Posterior vena cava (tissue), 2 donors: ENCODE measurements around the gene SMAGP. TPM values are rescaled to one million over a fixed set of nuclear protein-coding genes. Genes with fewer than 3 reads are reported as not detected.
"Not testable (repeated sequence)": the region's sequence is repeated elsewhere in the genome, so short reads cannot be mapped to it uniquely, and the experiment has no call there.

Experiments
- DNase-seq: peaks from one replicate; pipeline ENCODE4 v3.0.0-alpha.2; 2020; ENCODE audit warnings: low spot score
- intact Hi-C, 2 donors: fragments of 100-400 bp; cut with DNase I; formaldehyde crosslinking; loops; one replicate each; pipeline versions ENCODE4 v1.14.1 to v1.14.2; 2022 to 2023
- total RNA-seq, 2 donors: library from RNA; stranded (reverse); fragmentation: NEBNext Ultra II Directional; extraction: Animal tissue kit (Norgen Biotek cat#: 25700); gene quantifications; one replicate each; pipeline ENCODE4 v1.2.1, GENCODE V29; 2021
- donor health status: DM: yes; HTN: yes; CAD: no.
- donor health status: DM: yes; HTN: yes; CAD: no.

The SMAGP gene
- total RNA-seq, 2 donors from 2014 or later: 6.5 to 9.3 TPM

DNA sequence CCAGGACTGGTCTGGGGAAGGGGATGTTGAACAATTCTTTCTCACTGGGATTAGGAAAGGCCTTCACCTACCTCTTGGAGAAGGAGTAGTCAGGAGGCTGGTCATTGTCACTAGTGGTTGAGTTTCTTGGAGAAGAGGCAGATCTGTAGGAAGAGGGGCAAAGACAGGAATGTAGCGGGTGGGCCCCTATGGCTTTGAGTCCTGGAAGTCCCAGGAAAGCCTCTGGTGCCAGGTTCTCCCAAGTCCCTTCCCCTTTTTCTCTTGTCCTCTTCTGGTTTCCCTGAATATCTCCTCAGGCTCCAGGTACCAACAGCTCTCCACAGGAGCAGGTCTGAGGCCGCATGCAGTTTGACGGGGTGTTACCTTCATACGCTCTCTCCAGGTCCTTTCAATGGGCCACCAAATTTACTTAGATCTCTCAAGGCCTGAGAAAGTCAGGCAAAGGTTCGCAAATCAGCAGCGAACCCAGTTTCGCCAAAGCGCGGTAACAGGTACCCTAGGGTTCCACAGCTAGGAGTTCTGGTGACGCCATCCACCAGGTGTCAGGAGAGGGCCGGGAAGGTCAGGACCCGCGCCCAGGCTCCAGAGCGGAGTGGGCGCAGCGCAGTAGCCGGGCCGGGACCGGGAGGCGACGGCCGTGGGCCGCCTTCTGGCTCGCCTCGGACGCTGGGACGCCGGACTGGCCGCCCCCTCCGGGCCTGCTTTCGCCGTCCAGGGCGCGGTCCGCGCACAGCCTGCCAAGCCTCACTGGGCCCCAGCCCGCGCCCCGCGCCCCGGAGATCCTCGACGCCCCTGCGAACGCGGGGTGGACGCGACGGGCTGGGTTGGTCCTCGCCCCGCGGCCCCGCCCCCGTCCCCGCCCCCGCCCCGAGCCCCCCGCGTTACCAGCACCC is 795 bp downstream of the SMAGP start:
- intact Hi-C loops: no loop called here
- no peak for DNase-seq

DNA sequence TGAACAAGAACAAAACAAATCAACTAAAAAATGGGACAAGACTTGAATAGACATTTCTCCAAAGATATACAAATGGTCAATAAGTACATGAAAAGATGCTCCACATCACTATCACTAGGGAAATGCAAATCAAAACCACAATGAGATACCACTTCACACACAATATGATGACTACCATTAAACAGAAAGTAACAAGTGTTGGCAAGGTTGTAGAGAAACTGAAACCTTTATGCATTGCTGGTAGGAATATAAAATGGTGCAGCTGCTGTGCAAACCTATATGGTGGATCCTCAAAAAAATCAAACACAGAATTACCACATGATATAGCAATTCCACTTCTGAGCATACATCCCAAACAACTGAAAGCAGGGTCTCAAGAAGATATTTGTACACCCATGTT is 5.2 kb downstream of the SMAGP start:
- intact Hi-C loops: no loop called here
- no peak for DNase-seq

DNA sequence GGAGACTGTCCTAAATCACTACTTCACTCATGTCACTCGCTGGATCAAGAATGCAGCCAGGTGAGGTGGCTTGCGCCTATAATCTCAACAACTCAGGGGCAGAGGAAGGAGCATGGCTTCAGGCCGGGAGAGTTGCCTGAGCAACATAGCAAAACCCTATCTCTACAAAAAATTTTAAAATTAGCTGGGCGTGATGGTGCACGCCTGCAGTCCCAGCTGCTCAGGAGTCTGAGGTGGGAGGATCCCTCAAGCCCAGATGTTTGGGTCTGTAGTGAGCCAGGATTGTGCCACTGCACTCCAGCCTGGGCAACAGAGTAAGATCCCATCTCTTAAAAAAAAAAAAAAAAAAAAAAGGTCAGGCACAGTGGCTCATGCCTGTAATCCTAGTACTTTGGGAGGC is 5.9 kb downstream of the SMAGP start:
- intact Hi-C loops: no loop called here
- no peak for DNase-seq

DNA sequence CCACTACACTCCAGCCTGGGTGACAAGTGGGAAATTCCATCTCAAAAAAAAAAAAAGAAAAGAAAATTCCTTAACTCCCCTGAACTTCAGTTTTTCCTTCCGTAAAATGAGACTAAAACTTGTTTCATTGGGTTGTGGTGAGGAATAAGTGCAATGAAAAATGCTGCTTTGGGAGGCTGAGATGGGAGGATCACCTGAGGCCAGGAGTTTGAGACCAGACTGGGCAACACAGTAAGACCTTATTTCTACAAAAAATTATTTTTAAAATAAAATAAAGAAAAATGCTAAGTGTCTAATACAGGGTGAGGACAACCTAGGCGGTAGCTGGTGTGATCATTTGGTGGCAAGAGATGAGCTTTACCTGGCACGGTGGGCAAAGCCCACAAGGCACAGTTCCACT is 6.9 kb downstream of the SMAGP start:
- no peak for DNase-seq
- intact Hi-C loops: no loop called here

DNA sequence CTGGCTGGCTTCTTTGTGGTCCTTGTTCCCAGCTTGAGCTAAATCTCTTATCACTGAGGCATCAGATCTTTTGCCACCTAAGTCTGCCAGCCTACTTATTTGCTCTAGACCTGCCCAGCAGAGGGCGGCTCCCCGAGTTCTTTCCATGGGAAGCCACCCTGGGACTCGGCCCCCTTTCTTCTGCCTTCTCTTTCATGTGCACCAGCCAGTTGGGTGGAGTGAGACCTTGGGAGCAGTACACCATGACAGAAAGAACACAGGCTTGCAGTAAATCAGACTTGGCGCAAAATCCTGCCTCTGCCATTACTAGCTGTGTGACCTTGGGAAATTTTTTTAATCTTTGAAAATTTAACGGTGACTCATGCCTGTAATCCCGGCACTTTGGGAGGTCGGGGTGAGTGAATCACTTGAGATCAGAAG is 7.4 kb downstream of the SMAGP start:
- DNase-seq: peak; percentile 73

DNA sequence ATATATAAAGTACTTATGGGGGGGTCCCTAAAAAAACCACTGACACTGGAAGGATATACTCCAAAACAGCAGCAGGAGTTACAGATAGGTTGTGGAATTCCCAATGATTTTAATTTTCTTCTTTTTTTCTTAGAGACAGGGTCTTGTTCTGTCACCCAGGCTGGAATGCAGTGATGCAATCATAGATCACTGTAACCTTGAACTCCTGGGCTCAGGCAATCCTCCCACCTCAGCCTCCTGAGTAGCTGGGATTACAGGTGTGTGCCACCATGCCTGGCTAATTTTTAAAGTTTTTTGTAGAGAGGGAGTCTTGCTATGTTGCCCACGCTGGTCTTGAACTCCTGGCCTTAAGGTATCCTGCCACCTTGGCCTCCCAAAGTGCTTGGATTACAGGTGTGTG is 10.6 kb downstream of the SMAGP start:
- intact Hi-C loops, DNase-seq: not testable (repeated sequence)

More for the DNA sequence above, 7.4 kb downstream of the SMAGP start:
- intact Hi-C loops: no loop called here

DNA sequence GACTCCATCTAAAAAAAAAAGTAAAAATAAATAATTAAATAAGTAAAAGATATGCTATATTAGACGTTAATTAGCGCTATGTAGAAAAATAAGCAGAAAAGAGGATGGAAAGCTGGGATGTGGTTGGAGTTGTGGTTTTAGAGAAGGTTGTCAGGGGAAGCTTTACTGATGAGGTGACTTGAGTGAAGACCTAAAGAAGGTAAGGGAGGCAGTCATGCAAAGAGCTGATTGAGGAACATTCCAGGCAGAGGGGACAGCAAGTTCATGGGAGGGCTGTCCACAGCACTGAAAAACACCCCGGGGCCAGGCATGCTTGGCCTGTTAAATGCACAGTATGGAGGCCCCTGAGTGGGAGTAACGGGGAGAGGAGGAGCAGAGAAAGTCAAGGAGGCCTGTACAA is 15.7 kb downstream of the SMAGP start:
- no peak for DNase-seq
- intact Hi-C loops: no loop called here

DNA sequence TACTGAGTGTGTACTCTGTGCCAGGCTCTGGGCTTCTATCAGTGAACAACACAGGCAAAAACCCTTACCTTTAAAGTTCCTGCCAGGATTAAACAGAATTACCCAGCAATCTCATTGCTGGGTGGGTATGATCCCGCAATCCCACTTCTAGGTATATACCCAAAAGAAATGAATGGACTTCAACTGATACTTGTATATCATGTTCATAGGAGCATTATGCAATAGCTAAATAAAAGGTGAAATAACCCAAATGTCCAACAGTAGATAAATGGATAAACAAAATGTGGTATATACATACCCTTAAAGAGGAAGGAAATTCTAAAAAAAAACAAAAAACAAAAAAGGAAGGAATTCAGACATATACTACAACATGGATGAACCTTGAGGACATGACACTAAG is 16.9 kb downstream of the SMAGP start:
- intact Hi-C loops: no loop called here
- DNase-seq: no peak

DNA sequence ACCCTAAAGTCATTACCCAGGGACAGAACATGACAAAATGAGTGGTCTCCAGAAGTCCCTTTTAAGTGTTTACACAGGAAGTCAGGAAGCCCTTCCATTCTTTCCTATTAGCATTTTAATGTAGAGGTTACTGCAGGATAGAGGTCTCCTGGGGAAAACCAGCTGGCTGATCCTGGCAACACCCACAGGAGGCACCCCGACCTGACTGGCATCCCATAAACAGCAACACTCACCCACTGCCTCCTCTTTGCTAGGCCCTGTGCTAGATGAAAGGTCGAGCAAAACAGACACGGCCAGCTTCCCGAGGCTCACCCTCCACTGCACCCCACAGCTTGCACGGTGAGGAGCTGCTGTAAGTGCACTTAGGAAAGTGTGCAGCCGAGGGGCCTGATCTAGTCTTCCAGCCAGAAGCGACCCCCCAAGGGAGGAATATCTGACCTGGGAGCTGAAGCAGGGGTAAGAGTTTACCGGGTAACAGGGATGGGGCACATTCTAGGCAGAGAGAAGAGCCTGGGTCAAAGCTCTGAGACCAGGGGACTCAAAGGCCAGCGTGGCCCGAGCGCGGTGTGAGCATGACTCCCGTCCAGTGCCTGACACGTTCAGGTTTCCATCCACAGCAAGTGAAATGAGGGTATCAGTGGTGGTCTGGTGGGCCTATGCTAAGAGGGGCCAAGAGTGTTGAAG is 22.6 kb downstream of the SMAGP start:
- intact Hi-C loops: no loop called here
- no peak for DNase-seq

DNA sequence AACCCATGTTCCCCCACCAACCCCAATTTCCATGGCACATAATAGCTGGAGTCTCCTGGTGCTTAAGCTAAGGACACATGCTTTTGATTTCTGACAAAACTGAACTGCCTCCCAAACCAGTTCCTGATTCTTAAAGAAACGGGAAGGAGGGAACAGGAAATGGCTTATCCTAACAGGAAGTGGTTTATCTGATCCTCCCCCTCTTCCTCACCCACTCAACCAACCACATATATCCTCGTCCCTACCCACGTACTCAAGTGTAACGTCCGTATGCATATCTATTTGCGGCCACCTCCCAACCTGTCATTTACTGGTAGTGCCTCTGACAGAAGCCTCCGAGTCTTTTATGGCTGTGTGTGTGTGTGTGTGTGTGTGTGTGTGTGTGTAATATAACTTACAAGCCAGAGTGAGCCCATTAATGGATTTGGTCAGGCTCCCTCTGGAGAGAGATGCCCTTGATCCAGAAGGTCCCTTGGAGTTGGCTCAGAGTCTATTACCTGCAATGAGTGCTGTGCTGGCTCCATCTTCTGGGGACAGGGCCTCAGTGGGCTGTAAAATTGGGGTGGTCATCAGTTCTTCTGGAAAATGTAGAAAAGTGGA is 23.9 kb downstream of the SMAGP start:
- DNase-seq: no peak
- intact Hi-C loops: no loop called here

DNA sequence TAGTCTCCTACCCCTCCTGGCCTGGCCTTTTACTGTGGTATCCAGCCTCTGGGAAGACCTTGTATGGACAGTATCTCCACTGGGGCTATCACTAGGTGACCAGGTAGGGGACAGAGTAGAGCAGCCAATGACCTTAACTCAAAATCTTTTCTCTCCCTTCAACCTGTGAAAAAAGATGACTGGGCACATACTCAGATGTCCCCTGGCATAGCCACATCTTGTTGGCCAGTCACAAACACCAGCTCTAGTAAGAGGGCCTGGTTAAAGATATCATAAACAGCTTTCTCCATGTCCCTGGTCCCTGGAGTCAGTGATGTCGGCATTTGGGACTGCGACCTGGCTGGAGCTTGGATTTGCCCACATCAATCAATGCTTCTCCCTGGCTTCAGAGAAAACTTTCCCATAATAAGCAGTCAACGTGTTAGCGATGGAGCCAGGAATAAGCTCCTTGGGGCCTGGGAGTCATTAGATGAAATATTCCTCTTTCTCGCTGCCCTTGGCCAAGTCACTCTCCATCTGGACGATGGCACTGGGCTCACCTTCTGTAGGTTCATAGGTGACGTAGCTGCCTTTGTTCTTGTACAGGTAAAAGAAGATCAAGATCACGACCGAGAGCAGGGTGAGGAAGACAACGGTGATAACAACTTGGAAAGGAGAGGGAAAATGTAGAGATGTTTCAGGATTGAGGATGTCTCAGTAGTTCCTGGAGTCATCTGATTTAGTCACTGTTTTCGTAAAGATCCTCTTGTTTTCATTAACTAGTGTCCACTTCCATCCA is 24.6 kb downstream of the SMAGP start:
- intact Hi-C loops: no loop called here
- DNase-seq: no peak

DNA sequence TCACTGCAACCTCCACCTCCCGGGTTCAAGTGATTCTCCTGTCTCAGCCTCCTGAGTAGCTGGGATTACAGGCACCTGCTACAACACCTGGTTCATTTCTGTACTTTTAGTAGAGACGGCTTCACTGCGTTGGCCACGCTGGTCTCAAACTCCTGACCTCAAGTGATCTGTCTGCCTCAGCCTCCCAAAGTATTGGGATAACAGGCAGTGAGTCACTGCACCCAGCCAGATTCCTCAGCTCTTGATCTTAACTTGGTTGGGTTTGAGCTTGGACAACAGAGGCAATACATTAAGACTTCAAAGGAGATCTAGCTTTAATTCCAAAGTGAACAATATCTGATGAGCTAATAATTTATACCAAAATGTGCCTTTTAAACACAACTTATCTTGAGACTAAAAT is 25.9 kb downstream of the SMAGP start:
- no peak for DNase-seq
- intact Hi-C loops: no loop called here

DNA sequence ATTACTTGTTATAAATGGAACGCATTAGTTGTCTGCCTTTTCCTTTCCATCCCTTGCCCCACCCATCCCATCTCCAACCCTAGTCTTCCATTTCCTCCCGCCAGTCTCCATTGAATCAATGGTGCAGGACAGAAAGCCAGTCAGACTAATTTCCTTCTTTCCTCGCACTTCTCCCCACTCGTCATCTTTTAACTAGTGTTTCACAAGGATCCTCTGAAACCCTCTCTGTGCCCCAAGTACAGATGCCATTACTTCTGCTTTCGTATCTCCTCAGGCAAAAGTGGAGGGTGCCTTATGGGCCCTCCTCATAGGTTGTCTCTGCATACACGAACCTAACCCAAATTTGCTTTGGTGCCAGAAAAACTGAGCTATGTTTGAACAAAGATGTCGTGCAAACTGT is 27.3 kb downstream of the SMAGP start:
- intact Hi-C loops: no loop called here
- no peak for DNase-seq

DNA sequence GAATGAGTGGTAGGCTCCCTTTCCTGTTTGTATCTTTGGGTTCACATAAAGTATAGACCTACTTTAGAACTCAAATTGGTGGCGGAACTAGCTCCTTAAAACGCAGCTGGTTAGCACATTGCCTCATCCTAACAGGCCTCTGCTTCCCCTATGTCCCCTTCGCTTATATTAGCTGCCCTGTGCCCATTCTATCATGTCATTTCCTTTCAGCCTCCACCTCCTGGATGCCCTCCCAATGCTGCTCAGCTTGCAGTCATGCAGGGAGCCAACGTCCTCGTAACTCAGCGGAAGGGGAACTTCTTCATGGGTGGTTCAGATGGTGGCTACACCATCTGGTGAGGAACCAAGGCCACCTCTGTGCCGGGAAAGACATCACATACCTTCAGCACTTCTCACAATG is 28.1 kb downstream of the SMAGP start:
- intact Hi-C loops: no loop called here
- DNase-seq: no peak

DNA sequence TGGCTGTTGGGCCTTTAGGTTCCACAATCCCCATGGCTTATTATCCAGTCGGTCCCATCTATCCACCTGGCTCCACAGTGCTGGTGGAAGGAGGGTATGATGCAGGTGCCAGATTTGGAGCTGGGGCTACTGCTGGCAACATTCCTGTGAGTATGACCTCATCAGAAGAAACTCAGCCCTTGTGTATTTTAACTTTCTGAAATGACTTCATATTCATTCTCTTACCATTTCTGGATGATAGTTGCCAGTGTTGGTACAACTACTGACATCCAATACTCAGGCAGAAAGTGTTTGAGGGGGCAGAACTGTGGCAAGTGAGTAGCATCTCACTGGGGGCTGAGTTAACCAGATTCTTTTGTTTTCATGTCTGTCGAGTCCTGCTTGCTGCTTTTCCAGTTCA is 29.2 kb downstream of the SMAGP start:
- intact Hi-C loops: no loop called here
- no peak for DNase-seq

DNA sequence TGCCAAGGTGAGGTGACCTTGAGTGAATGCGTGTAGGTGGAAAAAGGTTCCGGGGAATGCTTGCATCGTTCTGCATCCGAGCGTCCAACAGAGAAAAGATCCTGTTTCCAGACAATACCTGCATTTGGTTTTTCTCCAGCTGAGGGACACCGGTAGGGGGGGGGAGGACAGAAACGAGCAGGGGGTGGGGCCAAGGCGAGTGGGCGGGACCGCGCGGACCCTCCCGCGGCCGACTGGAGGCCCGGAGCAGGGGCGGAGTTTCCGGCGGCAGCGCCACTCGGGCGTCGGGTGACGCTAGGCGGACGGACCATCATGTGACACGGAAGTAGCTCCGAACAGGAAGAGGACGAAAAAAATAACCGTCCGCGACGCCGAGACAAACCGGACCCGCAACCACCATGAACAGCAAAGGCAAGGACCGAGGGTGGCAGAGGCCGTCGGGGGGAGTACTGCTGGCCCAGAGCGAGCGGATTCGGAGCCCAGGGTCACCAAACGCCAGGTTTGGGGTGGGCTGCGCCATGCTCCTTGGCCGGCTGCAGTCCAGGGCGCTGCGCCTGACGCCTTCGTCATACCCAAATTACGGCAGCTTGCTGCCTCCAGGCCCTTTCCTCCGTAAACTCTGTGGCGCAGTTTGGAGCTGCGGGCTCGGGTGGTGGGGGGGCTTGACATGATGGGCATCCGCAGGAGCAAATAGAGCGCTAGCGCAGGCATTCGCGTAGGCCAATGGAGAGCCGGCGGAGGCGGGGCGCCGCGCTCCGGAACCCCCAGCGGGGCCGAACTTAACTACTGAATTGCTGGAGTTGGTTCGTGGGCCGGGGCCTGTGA is 31.5 kb downstream of the SMAGP start, which contains the start of gene DAZAP2:
Gene DAZAP2, plus strand, starts transcription at position 317 of the 825 bp plus-strand sequence. Its CDS starts 82 bp downstream, at position 399.
- DNase-seq: peak; percentile 99
- intact Hi-C loops: no loop called here

DNA sequence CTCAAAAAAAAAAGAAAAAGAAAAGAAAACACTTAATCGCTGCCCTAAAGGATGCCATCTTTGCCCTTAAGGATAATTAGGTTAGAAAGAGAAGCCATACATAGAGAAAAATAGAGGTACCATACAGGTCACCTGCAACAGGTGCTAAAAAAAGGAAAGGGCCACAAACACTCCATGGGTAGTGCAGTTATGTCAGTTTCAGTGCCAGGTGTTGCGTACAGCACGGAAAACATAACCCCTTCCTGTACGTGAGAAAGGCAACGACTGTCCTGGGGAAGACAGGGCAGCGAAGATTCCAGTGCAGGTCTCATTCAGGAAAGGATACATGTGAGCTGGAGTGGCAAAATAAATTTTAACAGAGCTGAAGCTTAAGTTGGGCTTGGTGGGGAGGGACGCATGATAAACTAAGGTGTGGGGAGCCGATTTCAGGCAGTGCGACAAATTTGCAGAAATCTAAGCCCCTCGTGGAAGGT is 32.1 kb downstream of the SMAGP start:
- intact Hi-C loops: no loop called here
- no peak for DNase-seq

DNA sequence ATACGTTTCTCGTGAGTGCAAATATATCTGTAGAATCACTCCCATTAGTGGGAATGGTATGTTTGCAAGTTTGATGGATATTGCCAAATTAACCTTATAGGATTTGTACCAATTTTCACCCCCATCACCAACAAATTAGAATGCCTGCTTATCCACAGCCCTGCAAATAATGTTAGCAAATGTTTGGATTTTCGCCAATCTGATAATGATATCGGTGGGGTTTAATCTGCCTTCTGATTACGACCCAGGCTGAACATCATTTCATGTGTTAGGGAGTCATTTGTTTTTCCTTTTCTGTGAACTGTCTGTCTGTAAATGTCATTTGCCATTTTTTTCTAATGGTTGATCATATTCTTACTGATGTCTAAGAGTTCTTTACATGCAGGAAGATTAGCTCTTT is 35.7 kb downstream of the SMAGP start:
- no peak for DNase-seq
- intact Hi-C loops: no loop called here

DNA sequence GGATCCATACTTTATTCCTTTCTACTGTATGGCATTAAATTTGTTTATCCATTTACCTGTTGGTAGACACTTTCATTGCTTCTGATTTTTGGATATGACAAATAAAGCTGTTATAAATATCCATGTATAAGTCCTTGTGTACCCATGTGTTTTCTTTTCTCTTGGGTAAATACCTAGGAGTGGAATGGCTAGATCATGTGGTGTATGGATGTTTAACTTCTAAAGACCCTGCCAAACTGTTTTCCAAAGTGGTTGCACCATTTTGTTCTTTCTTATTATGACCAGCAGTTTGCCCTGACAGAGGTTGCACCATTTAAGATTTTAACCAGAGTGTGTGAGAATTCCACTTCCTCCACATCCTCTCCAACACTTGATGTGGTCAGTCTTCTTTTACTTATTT is 37.6 kb downstream of the SMAGP start:
- DNase-seq: no peak
- intact Hi-C loops: no loop called here
